ENCODE measurements around the gene RANBP6. TPM values are rescaled to one million over a fixed set of nuclear protein-coding genes. Genes with fewer than 3 reads are reported as not detected.
A peak's percentile ranks its signal among the peaks of the same experiment; 100 is the strongest.
"Not testable (repeated sequence)": the region's sequence is repeated elsewhere in the genome, so short reads cannot be mapped to it uniquely, and the experiment has no call there.

The RANBP6 gene
- total RNA-seq, 1 experiment from 2014 or later = 16.6 TPM

- H3K27me3 ChIP-seq (ENCODE audit: control insufficient read depth, insufficient read depth, low read length) = no peaks in the 10 kb centered on the region
- H3K4me3 ChIP-seq (ENCODE audit: insufficient read depth, low read depth, low read length) = no peak overlapping the region
- no peaks in the 10 kb centered on the region for H3K36me3 ChIP-seq (replicated peaks; ENCODE audit: control insufficient read depth, insufficient read depth, low read length)
- no peak for DNase-seq
Measured at GRCh38 chr9:6029604-6030274, 14.3 kb upstream of the RANBP6 start.

DNA sequence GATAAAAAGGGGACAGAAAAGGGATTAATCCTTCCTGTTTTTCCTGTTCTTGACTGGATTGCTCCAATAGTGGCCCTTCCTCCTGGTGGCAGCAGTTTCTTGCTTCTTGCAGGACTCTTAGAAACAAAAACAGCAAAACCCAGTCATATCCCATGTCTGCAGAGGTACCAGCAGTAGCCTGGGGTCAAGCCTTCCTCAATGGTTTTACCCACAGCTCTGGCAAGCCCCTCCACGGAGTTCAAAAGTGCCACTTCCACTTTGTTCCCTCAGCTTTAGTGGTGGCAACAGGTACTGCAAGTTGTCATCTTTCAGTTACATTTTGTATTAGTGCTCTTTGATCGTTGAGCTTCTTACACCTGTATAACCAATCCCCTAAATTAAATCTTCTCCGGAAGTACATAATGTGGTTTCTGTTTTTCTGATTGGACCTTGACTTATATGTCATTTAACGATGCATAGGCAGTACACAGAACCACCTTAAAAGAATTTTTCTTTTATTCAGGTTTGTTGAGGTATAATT, 8.7 kb upstream of the RANBP6 start:
- Histone ChIP-seq H3K4me3 (ENCODE audit: insufficient read depth, low read depth, low read length) (no peak overlapping the region), H3K36me3 (replicated peaks; ENCODE audit: control insufficient read depth, insufficient read depth, low read length) (no peaks in the 10 kb centered on the region), H3K27me3 (ENCODE audit: control insufficient read depth, insufficient read depth, low read length) (no peaks in the 10 kb centered on the region)
- DNase-seq = peak; percentile 36

- DNase-seq; H3K27me3 ChIP-seq (ENCODE audit: control insufficient read depth, insufficient read depth, low read length); H3K36me3 ChIP-seq (replicated peaks; ENCODE audit: control insufficient read depth, insufficient read depth, low read length); H3K4me3 ChIP-seq (ENCODE audit: insufficient read depth, low read depth, low read length): not testable (repeated sequence)
Measured at GRCh38 chr9:6016975-6017374, 1.6 kb upstream of the RANBP6 start.

DNA sequence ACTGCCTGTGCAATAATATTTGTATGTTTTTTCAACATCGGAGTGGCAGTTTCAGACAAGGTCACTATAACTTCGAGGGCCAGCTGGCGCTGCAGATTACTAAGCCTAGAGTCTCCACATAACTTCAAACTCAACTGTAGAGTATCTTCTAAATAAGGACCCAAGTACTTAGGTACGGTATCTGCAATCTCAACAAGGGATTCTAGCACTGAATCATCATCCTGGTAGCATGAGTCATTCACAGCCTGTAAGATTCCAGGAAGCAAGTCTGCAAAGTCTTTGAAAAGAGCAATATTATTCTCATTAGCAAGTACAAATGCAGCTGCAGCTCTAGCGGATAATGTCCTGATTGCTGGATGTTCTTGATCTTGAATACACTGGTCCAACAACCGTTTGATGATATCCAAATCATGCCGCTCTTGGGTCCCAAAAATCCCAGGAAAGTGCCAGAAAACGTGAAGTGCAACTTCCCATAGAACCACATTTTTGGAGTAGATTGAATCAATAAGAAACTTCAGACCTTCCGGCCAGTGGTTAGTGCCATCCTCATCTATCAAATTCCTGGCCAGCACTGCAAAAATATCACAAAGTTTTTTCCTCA, 654 bp downstream of the RANBP6 start:
- Histone ChIP-seq H3K4me3 (ENCODE audit: insufficient read depth, low read depth, low read length) (peak overlapping the region; percentile 70), H3K36me3 (replicated peaks; ENCODE audit: control insufficient read depth, insufficient read depth, low read length) (peaks cover 7% of the 10 kb centered on the region), H3K27me3 (ENCODE audit: control insufficient read depth, insufficient read depth, low read length) (no peaks in the 10 kb centered on the region)
- no peak for DNase-seq

DNA sequence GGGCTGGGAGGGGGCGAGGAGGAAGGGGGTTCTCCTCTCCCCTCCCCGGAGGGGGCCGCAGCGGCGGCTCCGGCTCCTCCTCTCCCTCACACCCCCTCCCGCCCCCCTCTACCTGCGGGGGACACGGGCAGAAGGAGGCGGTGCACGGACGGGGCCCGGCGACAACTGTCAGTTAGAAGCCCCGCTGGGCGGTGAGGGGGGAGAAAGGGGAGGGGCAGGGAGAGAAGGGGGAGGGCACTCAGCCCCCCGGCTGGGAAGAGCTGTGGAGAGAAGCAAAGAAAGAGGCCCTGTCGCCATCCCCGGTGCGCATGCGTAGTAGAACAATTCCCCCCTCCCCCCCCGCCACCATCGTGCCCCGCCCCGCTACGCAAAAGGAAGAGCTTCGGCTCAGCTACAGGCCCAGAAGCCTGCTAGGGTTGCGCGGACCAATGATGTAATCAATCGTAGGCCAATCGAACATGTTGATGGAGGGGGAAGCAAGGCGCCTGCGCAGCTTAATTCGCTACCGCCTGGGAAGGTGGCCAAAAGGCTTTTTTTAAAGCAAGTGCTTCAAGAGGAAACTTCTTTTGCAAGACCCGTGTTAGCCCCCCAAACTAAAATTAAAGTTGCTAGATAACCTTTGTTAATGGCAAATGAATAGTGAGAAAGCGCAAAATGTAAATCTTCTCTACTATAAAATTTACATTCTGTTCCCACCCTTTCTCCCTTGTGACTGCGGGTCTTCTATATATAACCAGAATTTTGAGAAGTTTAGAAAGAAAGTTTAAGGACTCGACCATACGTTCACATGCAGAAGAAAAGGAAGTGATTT, 7.0 kb downstream of the RANBP6 start:
- H3K27me3 ChIP-seq (ENCODE audit: control insufficient read depth, insufficient read depth, low read length) = no peaks in the 10 kb centered on the region

DNA sequence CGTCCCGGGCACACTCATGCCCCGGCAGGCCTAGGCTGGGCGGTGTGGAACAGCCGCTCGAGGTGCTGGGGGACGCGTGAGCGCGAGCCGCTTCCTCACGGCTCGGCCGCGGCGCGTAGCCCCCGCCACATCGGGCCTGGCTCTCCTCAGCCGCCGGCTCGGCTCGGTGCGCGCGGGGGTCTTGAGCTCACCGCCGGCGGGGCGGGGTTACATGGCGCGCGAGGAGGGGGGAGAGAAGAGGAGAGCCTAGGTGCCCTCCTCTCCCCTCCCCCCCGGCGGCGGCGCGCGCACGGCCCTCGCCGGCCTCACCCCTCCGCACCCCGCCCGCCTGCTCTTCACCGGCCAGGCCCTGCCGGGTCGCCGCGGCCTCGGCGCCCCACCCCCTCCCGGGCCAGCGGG, 7.7 kb downstream of the RANBP6 start:
- peak overlapping the region; percentile 84 for H3K4me3 ChIP-seq (ENCODE audit: insufficient read depth, low read depth, low read length)
- peak; percentile 90 for DNase-seq
- H3K36me3 ChIP-seq (replicated peaks; ENCODE audit: control insufficient read depth, insufficient read depth, low read length) = no peaks in the 10 kb centered on the region; the same call in 1 of the 2 replicates
- no peaks in the 10 kb centered on the region for H3K27me3 ChIP-seq (ENCODE audit: control insufficient read depth, insufficient read depth, low read length)

More for the DNA sequence above, 7.0 kb downstream of the RANBP6 start:
- Histone ChIP-seq H3K36me3 (replicated peaks; ENCODE audit: control insufficient read depth, insufficient read depth, low read length) (no peaks in the 10 kb centered on the region; the same call in 1 of the 2 replicates), H3K4me3 (ENCODE audit: insufficient read depth, low read depth, low read length) (peak overlapping the region; percentile 84)
- DNase-seq = peak; percentile 89

DNA sequence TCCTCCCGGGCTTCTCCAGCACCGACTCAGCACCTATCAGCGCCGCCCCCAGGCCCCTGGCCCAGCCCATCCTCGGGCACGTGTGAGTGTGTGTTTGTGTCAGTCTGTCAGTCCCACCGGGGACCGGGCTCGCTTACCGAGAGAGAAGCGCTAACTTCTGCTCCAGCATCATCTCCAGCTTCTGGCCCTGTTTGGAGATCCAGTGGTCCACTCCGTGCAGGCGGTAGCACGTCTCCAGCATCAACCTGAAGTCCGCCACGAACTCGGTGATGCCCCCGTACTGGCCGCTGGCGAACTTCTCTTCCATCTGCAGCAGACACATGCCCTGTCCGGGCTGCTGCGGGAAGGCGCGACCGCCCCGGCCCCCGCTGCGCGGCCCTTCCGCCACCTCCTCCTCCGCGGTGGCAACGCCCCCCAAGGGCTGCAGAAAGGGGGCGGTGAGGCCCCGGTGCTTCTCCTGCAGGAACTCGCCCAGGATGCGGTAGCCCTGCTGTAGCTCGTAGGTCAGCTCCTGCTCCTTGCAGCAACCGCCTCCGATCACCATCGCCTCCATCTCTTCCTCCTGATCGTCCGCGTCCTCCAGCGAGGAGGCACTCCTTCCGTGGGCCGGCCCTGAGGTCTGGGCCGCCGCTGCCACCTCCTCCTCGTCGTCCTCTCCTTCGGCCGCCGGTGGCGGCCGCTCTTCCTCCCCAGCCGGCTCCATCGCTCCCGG, 8.2 kb downstream of the RANBP6 start:
- Histone ChIP-seq H3K27me3 (ENCODE audit: control insufficient read depth, insufficient read depth, low read length) (no peaks in the 10 kb centered on the region), H3K36me3 (replicated peaks; ENCODE audit: control insufficient read depth, insufficient read depth, low read length) (no peaks in the 10 kb centered on the region), H3K4me3 (ENCODE audit: insufficient read depth, low read depth, low read length) (peak overlapping the region; percentile 84)
- DNase-seq = peak; percentile 88

- DNase-seq = no peak
- Histone ChIP-seq H3K4me3 (ENCODE audit: insufficient read depth, low read depth, low read length) (peak overlapping the region; percentile 84), H3K27me3 (ENCODE audit: control insufficient read depth, insufficient read depth, low read length) (no peaks in the 10 kb centered on the region), H3K36me3 (replicated peaks; ENCODE audit: control insufficient read depth, insufficient read depth, low read length) (no peaks in the 10 kb centered on the region)
Measured at GRCh38 chr9:6006749-6007057, 8.7 kb downstream of the RANBP6 start.

DNA sequence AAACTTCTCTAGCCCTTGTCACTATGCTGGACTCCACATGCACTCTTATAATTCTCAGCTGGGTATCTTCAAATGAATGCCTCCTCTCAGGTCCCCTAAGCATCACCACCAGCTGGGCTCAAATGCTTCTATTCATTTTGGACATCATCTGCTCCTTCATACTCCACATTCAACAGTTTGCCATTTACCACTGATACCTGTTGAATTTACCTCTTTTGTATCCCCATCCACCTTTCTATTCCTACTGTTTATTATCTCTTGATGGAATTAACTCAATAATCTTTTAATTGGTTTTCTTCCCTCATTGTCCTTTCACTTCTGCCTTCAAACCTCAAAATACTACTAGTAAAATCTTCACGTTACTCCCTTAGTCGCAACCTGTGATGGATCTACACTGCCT, 14.5 kb downstream of the RANBP6 start:
- H3K4me3 ChIP-seq (ENCODE audit: insufficient read depth, low read depth, low read length) = no peak overlapping the region
- H3K36me3 ChIP-seq (replicated peaks; ENCODE audit: control insufficient read depth, insufficient read depth, low read length) = no peaks in the 10 kb centered on the region
- no peak for DNase-seq
- H3K27me3 ChIP-seq (ENCODE audit: control insufficient read depth, insufficient read depth, low read length) = no peaks in the 10 kb centered on the region

DNA sequence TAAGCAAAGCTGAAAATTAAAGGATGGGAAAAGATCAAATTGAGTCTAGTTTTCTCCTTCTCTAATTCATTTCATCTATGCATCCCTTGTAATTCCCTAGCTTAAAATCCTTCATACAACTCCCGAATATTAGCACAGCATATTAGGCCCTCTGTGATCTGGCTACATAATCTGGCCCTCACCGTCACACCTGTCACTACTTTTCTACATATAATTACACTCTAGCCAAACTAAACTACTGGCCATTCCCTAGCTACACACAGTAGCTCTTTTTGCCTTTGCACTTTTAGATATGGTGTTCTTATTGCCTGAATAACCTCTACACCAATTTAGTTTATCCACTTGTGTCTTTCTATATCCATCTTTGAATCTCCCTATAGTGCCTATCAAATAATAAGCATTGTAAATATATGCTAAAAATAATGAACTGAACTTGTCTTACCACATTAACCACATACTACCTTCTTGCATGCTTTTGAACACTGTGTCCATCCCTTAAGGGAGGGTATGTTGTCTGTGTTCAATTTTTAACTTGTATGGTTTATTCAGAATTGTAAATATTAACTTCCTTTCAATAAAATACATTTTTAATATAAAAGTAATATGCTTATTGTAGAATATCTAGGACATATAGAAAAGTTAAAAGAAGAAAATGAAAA, 15.9 kb downstream of the RANBP6 start:
- no peak for DNase-seq
- Histone ChIP-seq H3K4me3 (ENCODE audit: insufficient read depth, low read depth, low read length) (no peak overlapping the region), H3K27me3 (ENCODE audit: control insufficient read depth, insufficient read depth, low read length) (no peaks in the 10 kb centered on the region), H3K36me3 (replicated peaks; ENCODE audit: control insufficient read depth, insufficient read depth, low read length) (no peaks in the 10 kb centered on the region)

GRCh38 chr9:5994493-5994892, 20.9 kb downstream of the RANBP6 start:
- no peak overlapping the region for H3K4me3 ChIP-seq (ENCODE audit: insufficient read depth, low read depth, low read length)
- H3K36me3 ChIP-seq (replicated peaks; ENCODE audit: control insufficient read depth, insufficient read depth, low read length) = no peaks in the 10 kb centered on the region
- H3K27me3 ChIP-seq (ENCODE audit: control insufficient read depth, insufficient read depth, low read length) = no peaks in the 10 kb centered on the region
- DNase-seq = no peak

DNA sequence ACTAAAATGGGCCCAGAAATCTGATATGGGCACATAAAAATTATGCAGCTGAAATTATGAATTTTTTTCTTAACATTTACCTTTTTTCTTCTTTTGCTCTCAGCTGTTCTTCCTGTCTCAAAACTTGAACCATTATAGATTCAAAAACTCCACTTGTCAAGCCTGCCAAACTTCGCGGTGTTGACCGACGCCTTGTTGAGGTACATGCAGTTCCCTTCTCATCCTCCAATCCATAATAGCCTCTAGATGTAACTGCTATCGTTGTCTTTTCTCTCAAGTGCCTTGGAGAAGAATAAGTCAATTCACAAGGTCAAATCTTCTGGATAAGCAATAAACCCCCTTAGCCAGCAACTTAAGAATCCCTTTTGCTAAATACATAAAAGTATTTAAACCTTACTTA, 27.2 kb downstream of the RANBP6 start:
- no peak overlapping the region for H3K4me3 ChIP-seq (ENCODE audit: insufficient read depth, low read depth, low read length)
- no peaks in the 10 kb centered on the region for H3K27me3 ChIP-seq (ENCODE audit: control insufficient read depth, insufficient read depth, low read length)
- no peak for DNase-seq
- H3K36me3 ChIP-seq (replicated peaks; ENCODE audit: control insufficient read depth, insufficient read depth, low read length) = no peaks in the 10 kb centered on the region

DNA sequence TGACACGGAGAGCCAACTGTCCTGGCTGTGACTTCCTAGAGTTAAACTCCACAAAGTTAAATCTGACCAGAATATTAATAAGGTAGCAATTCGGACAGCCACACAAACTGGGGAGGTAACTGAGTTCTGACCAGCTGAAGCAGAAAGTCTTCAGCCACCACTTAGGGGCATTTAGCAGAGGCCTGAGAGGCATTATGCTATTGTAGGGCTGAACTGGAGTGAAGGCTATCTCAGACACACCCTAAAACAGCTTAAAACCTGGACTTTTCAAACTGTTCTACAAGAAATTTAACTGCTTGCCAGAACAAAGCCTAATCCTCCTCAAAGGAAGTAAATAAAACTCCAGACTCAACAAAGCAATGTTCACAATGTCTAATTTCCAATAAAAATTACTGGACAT, 32.4 kb downstream of the RANBP6 start:
- Histone ChIP-seq H3K36me3 (replicated peaks; ENCODE audit: control insufficient read depth, insufficient read depth, low read length) (no peaks in the 10 kb centered on the region), H3K4me3 (ENCODE audit: insufficient read depth, low read depth, low read length) (no peak overlapping the region), H3K27me3 (ENCODE audit: control insufficient read depth, insufficient read depth, low read length) (no peaks in the 10 kb centered on the region)
- DNase-seq = no peak

GRCh38 chr9:5982317-5982716, 33.1 kb downstream of the RANBP6 start:
- no peaks in the 10 kb centered on the region for H3K36me3 ChIP-seq (replicated peaks; ENCODE audit: control insufficient read depth, insufficient read depth, low read length)
- H3K27me3 ChIP-seq (ENCODE audit: control insufficient read depth, insufficient read depth, low read length) = no peaks in the 10 kb centered on the region
- DNase-seq = no peak
- H3K4me3 ChIP-seq (ENCODE audit: insufficient read depth, low read depth, low read length) = no peak overlapping the region

Data from H7 (cell line).